Esophagus muscularis mucosa (tissue), 4 donors: ENCODE data around the gene ST6GALNAC6.

Experiments used
- EP300 ChIP-seq: sonication (generic); formaldehyde crosslinking; IDR thresholded peaks from one replicate; pipeline ENCODE4 v1.6.1; 2017; ENCODE audit warnings: antibody characterized with exemption
- POLR2A ChIP-seq: fragments of 450-650 bp; IDR thresholded peaks from one replicate; pipeline ENCODE4 v1.6.1; 2017; ENCODE audit warnings: antibody characterized with exemption, moderate library complexity, mild to moderate bottlenecking, low read depth
- POLR2AphosphoS5 ChIP-seq, 2 donors: sonication (generic); formaldehyde crosslinking; IDR thresholded peaks; one replicate each; pipeline ENCODE4 v1.6.1; 2017; ENCODE audit warnings: antibody characterized with exemption in 2 of 2
- TF ChIP-seq, protein P1 (sequence below), 3 experiments: fragments of 200-600 bp in 2 of 3; fragments of 450-650 bp in 1 of 3; sonication (generic) in 2 of 3; IDR thresholded peaks; one replicate each; pipeline ENCODE4 v1.5.1; 2017 to 2019; ENCODE audit warnings: antibody characterized with exemption in 3 of 3, mild to moderate bottlenecking in 2 of 3, moderate library complexity in 1 of 3

DNA sequence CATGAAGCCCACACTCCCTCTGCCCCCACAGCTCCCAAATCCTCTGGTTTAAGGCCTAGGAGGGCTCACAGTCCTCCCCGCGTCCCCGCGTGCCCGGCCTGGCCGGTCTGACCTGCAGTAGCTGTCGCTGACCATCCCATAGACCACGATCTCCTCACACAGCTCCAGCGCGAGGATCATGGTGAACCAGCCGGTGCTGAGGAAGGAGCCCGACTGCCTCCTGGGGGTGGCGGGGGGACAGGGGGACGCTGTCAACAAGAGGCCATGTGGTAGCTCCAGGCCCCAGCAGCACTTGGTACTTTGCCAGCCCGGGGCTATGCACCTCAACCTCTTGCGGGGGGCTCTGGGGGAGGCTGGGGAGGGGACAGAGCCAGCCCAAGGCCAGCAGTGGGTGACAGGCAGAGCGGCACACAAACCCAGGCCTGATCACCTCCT lies 10.5 kb upstream of the ST6GALNAC6 start:
- TF ChIP-seq, protein P1, sequence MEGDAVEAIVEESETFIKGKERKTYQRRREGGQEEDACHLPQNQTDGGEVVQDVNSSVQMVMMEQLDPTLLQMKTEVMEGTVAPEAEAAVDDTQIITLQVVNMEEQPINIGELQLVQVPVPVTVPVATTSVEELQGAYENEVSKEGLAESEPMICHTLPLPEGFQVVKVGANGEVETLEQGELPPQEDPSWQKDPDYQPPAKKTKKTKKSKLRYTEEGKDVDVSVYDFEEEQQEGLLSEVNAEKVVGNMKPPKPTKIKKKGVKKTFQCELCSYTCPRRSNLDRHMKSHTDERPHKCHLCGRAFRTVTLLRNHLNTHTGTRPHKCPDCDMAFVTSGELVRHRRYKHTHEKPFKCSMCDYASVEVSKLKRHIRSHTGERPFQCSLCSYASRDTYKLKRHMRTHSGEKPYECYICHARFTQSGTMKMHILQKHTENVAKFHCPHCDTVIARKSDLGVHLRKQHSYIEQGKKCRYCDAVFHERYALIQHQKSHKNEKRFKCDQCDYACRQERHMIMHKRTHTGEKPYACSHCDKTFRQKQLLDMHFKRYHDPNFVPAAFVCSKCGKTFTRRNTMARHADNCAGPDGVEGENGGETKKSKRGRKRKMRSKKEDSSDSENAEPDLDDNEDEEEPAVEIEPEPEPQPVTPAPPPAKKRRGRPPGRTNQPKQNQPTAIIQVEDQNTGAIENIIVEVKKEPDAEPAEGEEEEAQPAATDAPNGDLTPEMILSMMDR (IDR thresholded peaks at IDR 0.05) = no peak
- TF ChIP-seq POLR2A = no peak
- TF ChIP-seq EP300 = no peak
- no peak for TF ChIP-seq POLR2AphosphoS5 (IDR thresholded peaks at IDR 0.05)
